ENCODE measurements around the gene PLXNB3. TPM values are rescaled to one million over a fixed set of nuclear protein-coding genes. Genes with fewer than 3 reads are reported as not detected.
A peak's percentile ranks its signal among the peaks of the same experiment; 100 is the strongest.

The PLXNB3 gene
- total RNA-seq, 1 donor from 2014 or later = 34.8 TPM

DNA sequence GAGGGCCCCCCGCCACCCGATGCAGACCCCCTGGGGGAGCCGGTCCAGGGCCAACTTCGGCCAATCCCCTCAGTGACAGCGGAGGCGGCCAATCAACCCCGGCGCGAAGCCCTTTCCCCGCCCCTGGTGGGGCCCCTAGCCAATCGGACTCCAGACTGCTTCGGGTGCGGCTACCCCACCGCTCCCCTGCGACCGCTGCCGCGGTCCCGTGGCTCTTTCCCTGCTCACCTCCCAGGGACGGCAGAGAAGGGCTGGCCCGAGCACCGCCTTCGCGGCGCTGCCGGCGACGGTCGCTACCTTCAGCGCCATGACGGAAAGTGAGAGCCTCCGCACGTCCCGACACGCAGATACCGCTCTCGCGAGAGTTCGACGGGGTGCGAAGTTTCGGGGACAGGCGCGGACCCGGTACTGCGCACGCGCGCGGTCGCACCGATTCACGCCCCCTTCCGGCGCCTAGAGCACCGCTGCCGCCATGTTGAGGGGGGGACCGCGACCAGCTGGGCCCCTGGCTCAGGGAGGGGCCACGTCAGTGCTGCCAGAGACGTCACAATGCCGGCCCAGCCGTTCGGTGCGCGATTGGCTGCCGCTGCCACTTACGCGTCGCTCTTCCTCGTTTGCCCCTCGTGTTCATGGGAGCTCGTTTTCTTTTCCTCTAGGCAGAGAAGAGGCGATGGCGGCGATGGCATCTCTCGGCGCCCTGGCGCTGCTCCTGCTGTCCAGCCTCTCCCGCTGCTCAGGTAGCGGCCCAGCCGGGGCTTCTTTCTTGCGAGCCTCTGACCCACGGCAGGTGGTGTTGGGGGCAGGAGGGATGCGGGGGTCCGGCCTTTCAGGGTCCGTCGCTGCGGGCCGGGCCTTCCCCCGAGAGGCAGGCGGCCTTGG lies 30.2 kb downstream of the PLXNB3 start, which contains the start of the genes IDH3G and SSR4:
IDH3G (minus strand) TSS at position 358 of the 879 bp plus-strand sequence; CDS start at position 309, 49 bp downstream.
SSR4 (plus strand) TSS at position 651 of the 879 bp plus-strand sequence; CDS start at position 671, 20 bp downstream.
- peak within 1 kb of the TSS; percentile 91 for H3K27ac Mint-ChIP-seq (ENCODE audit: unreplicated experiment)
- peaks cover 7% of the 10 kb centered on the region for H3K9me3 Mint-ChIP-seq (ENCODE audit: low read depth)
- DNase-seq (ENCODE audit: low spot score) = no peak
- H3K36me3 Mint-ChIP-seq (ENCODE audit: low read depth) = no peaks in the 10 kb centered on the region
- peaks cover 17% of the 10 kb centered on the region for H3K4me1 Mint-ChIP-seq (ENCODE audit: low read depth)
- no peaks in the 10 kb centered on the region for H3K27me3 Mint-ChIP-seq (ENCODE audit: low read depth)
- peak within 1 kb of the TSS; percentile 95 for H3K4me3 Mint-ChIP-seq (ENCODE audit: unreplicated experiment)
- peak; percentile 42 for TF ChIP-seq CTCF (IDR thresholded peaks at IDR 0.05)

GRCh38 chrX:153794897-153795816 lies 31.1 kb downstream of the PLXNB3 start:
- peak overlapping the region; percentile 91 for H3K27ac Mint-ChIP-seq (ENCODE audit: unreplicated experiment)
- H3K27me3 Mint-ChIP-seq (ENCODE audit: low read depth) = no peaks in the 10 kb centered on the region
- peaks cover 17% of the 10 kb centered on the region for H3K4me1 Mint-ChIP-seq (ENCODE audit: low read depth)
- TF ChIP-seq CTCF (IDR thresholded peaks at IDR 0.05) = no peak
- peaks cover 7% of the 10 kb centered on the region for H3K9me3 Mint-ChIP-seq (ENCODE audit: low read depth)
- no peaks in the 10 kb centered on the region for H3K36me3 Mint-ChIP-seq (ENCODE audit: low read depth)
- peak overlapping the region; percentile 95 for H3K4me3 Mint-ChIP-seq (ENCODE audit: unreplicated experiment)
- no peak for DNase-seq (ENCODE audit: low spot score)

DNA sequence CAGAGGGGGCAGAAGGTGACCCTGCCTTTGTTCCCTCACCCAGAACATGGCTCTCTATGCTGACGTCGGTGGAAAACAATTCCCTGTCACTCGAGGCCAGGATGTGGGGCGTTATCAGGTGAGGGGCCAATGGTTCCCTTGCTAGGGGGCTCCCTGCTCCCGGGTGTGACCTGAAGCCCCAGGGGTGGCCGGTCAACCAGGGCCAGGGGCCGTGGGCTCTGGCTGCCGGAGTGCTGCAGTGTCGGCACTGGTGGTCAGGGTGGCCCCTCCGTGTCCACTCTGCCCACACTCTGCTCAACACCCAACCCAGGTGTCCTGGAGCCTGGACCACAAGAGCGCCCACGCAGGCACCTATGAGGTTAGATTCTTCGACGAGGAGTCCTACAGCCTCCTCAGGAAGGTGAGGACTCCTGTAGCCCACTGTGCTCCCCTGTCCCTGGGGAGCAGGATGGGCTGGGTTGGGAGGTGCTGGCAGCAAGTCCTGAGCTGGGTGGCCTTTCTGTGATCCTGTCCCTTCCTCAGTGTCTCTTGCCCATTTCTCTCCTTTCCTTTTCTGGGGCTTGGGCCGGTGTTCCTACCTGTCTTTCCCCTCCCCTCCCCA lies 33.5 kb downstream of the PLXNB3 start:
- Mint-ChIP-seq H3K27me3 (ENCODE audit: low read depth) (no peaks in the 10 kb centered on the region), H3K27ac (ENCODE audit: unreplicated experiment) (no peak overlapping the region), H3K36me3 (ENCODE audit: low read depth) (no peaks in the 10 kb centered on the region), H3K4me1 (ENCODE audit: low read depth) (peaks cover 17% of the 10 kb centered on the region), H3K9me3 (ENCODE audit: low read depth) (peaks cover 7% of the 10 kb centered on the region), H3K4me3 (ENCODE audit: unreplicated experiment) (no peak overlapping the region)
- no peak for DNase-seq (ENCODE audit: low spot score)
- no peak for TF ChIP-seq CTCF (IDR thresholded peaks at IDR 0.05)

- Mint-ChIP-seq H3K27ac (ENCODE audit: unreplicated experiment) (no peak overlapping the region), H3K9me3 (ENCODE audit: low read depth) (peaks cover 2% of the 10 kb centered on the region), H3K4me1 (ENCODE audit: low read depth) (peaks cover 10% of the 10 kb centered on the region), H3K4me3 (ENCODE audit: unreplicated experiment) (no peak overlapping the region), H3K36me3 (ENCODE audit: low read depth) (no peaks in the 10 kb centered on the region), H3K27me3 (ENCODE audit: low read depth) (no peaks in the 10 kb centered on the region)
- DNase-seq (ENCODE audit: low spot score) = no peak
- TF ChIP-seq CTCF (IDR thresholded peaks at IDR 0.05) = no peak
These were observed 35.3 kb downstream of the PLXNB3 start for GRCh38 chrX:153799326-153799725.
